ENCODE results near the gene JAZF1.

- TF ChIP-seq EZH2 (IDR thresholded peaks at IDR 0.05; ENCODE audit: insufficient read depth, poor library complexity, severe bottlenecking) (no peak), EZH2phosphoT487 (IDR thresholded peaks at IDR 0.05; ENCODE audit: insufficient read depth, low read depth) (no peak)
These were observed 220.2 kb downstream of the JAZF1 start for GRCh38 chr7:27960415-27960814.

Data from GM23248 (cell line).